ENCODE measurements around the gene CENPA.

DNA sequence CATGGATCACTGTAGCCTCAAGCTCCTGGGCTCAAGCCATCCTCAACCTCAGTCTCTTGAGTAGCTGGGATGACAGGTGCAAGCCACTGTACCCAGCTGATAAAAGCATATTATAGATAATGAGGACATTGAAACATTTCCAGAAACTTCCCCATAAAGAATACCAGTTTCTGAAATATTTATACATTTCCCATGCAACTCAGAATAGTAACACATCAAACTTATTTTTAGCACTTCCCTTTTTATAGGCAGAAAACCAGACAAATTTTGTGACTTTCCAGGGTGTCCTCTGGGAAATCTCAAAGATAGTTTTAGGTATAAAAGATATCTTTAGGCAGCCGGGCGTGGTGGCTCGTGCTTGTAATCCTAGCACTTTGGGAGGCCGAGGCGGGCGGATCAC lies 37.0 kb downstream of the CENPA start:
- TF ChIP-seq POLR2AphosphoS5 (IDR thresholded peaks at IDR 0.05; ENCODE audit: low read depth, low read length): no peak
- no peak for TF ChIP-seq POLR2A (IDR thresholded peaks at IDR 0.05; ENCODE audit: low read depth, low read length)
- TF ChIP-seq TAF1 (IDR thresholded peaks at IDR 0.05; ENCODE audit: low read depth, low read length): no peak
- no peak for TF ChIP-seq SPI1 (IDR thresholded peaks at IDR 0.05; ENCODE audit: low read depth, low read length)
- TF ChIP-seq POU2F2 (IDR thresholded peaks at IDR 0.05; ENCODE audit: low read depth, low read length): no peak
- no peak for TF ChIP-seq PAX5 (IDR thresholded peaks at IDR 0.05; ENCODE audit: insufficient read depth, low read length, severe bottlenecking)
